ENCODE data around the gene PRKN. TPM values are rescaled to one million over a fixed set of nuclear protein-coding genes. Genes with fewer than 3 reads are reported as not detected.

Gene PRKN
- total RNA-seq, 4 donors from 2014 or later: 6.3 to 11.9 (median 9.5) TPM

GRCh38 chr6:161948462-161948861 is 779.1 kb downstream of the PRKN start:
- no peak for DNase-seq (ENCODE audit: low spot score in 2 of 2)
- no peak for TF ChIP-seq POLR2A (IDR thresholded peaks at IDR 0.05)
- TF ChIP-seq CTCF (IDR thresholded peaks at IDR 0.05): no peak
- H3K4me3 ChIP-seq (ENCODE audit: low read depth, poor library complexity, severe bottlenecking): no peak overlapping the region
- intact Hi-C loops (cut with DNase I; ENCODE audit: low total_unique reads): no loop called here
- WGBS, 2 donors: 89 to 98% methylated on average over 2 of the region's 2 CpGs

- WGBS, 2 donors: 75% methylated on average over 4 of the region's 4 CpGs
- intact Hi-C loops (cut with DNase I; ENCODE audit: low total_unique reads): no loop called here
- DNase-seq (ENCODE audit: low spot score in 2 of 2): no peak
- TF ChIP-seq CTCF (IDR thresholded peaks at IDR 0.05) (no peak), POLR2A (IDR thresholded peaks at IDR 0.05) (no peak)
- H3K4me3 ChIP-seq (ENCODE audit: low read depth, poor library complexity, severe bottlenecking): no peak overlapping the region
Measured at GRCh38 chr6:161947371-161947770, 780.2 kb downstream of the PRKN start.

GRCh38 chr6:161946461-161946860 is 781.1 kb downstream of the PRKN start:
- WGBS, 2 donors: 51 to 65% methylated on average over 3 of the region's 3 CpGs
- intact Hi-C loops (cut with DNase I; ENCODE audit: low total_unique reads): no loop called here
- no peak overlapping the region for H3K4me3 ChIP-seq (ENCODE audit: low read depth, poor library complexity, severe bottlenecking)

GRCh38 chr6:161943561-161943960 is 784.0 kb downstream of the PRKN start:
- intact Hi-C loops (cut with DNase I; ENCODE audit: low total_unique reads): no loop called here
- H3K4me3 ChIP-seq (ENCODE audit: low read depth, poor library complexity, severe bottlenecking): no peak overlapping the region
- no peak for DNase-seq (ENCODE audit: low spot score in 2 of 2)
- no peak for TF ChIP-seq CTCF (IDR thresholded peaks at IDR 0.05)
- TF ChIP-seq POLR2A (IDR thresholded peaks at IDR 0.05): no peak

More at GRCh38 chr6:161946461-161946860, 781.1 kb downstream of the PRKN start:
- TF ChIP-seq POLR2A (IDR thresholded peaks at IDR 0.05) (no peak), CTCF (IDR thresholded peaks at IDR 0.05) (no peak)
- no peak for DNase-seq (ENCODE audit: low spot score in 2 of 2)

GRCh38 chr6:161941565-161941964 is 786.0 kb downstream of the PRKN start:
- intact Hi-C loops (cut with DNase I; ENCODE audit: low total_unique reads): no loop called here
- 83 to 97% methylated on average over 3 of the region's 3 CpGs for WGBS, 2 donors
- no peak for DNase-seq (ENCODE audit: low spot score in 2 of 2)
- no peak overlapping the region for H3K4me3 ChIP-seq (ENCODE audit: low read depth, poor library complexity, severe bottlenecking)
- no peak for TF ChIP-seq CTCF (IDR thresholded peaks at IDR 0.05)

- intact Hi-C loops (cut with DNase I; ENCODE audit: low total_unique reads): no loop called here
Measured at GRCh38 chr6:161940519-161940918, 787.0 kb downstream of the PRKN start.

More at GRCh38 chr6:161940519-161940918, 787.0 kb downstream of the PRKN start:
- no peak for TF ChIP-seq POLR2A (IDR thresholded peaks at IDR 0.05)
- TF ChIP-seq CTCF (IDR thresholded peaks at IDR 0.05): no peak
- WGBS, 2 donors: 93 to 95% methylated on average over 2 of the region's 2 CpGs
- DNase-seq (ENCODE audit: low spot score in 2 of 2): no peak
- H3K4me3 ChIP-seq (ENCODE audit: low read depth, poor library complexity, severe bottlenecking): no peak overlapping the region
